ENCODE data around the gene C21orf58. TPM values are rescaled to one million over a fixed set of nuclear protein-coding genes. Genes with fewer than 3 reads are reported as not detected.

The C21orf58 gene
- total RNA-seq, 1 experiment from 2014 or later: 10.8 TPM

GRCh38 chr21:46322351-46323226 lies 1.1 kb downstream of the C21orf58 start (continued):
- TF ChIP-seq CTCF (IDR thresholded peaks at IDR 0.05 in 2 of 3, conservative IDR thresholded peaks at IDR 0.05 in 1 of 3; ENCODE audit: borderline replicate concordance in 1 of 3, insufficient read depth in 1 of 3, low read depth in 2 of 3, low read length in 2 of 3): no peak
- TF ChIP-seq ZNF274 (IDR thresholded peaks at IDR 0.05; ENCODE audit: low read depth, low read length): no peak
- no peak for TF ChIP-seq JUND (IDR thresholded peaks at IDR 0.05)
- no peak for TF ChIP-seq EGR1 (IDR thresholded peaks at IDR 0.05; ENCODE audit: low read depth)
- TF ChIP-seq POLR2A (IDR thresholded peaks at IDR 0.05; ENCODE audit: borderline replicate concordance, extremely low read depth, insufficient read depth, insufficient read length): no peak

- RAD21 ChIA-PET (ENCODE audit: low non-redundant PET in 1 of 2, low total read pairs in 2 of 2, uncharacterized antibody in 2 of 2, unreplicated experiment in 2 of 2): no interaction called here
- no peaks in the 10 kb centered on the region for H4K20me1 ChIP-seq (ENCODE audit: insufficient read depth)
- H3K4me1 ChIP-seq (ENCODE audit: control insufficient read depth in 1 of 2, insufficient read depth in 2 of 2, low read length in 2 of 2): peaks cover 15 to 29% of the 10 kb centered on the region in 2 experiments; a peak in 3 of 4 replicates
- POLR2A ChIA-PET: no interaction called here
- ATAC-seq: no peak
- intact Hi-C loops (cut with micrococcal nuclease): loop anchor here (10.0 kb wide), 1 partner anchor 346 kb away; no protein-coding TSS in a partner anchor
- H3K9ac ChIP-seq (ENCODE audit: low read length): no peak overlapping the region
- no peaks in the 10 kb centered on the region for H3K27me3 ChIP-seq (ENCODE audit: insufficient read depth, low read length)
- H3K36me3 ChIP-seq (ENCODE audit: control insufficient read depth in 1 of 2, insufficient read depth in 2 of 2, low read length in 2 of 2): no peaks in the 10 kb centered on the region
- CTCF ChIA-PET: no interaction called here
- H3K9me2 ChIP-seq (ENCODE audit: insufficient read depth): no peaks in the 10 kb centered on the region
- H3K9me3 ChIP-seq (ENCODE audit: control insufficient read depth in 1 of 2, insufficient read depth in 1 of 2, low read depth in 1 of 2, low read length in 2 of 2): no peaks in the 10 kb centered on the region
- no TSS peak for BruUV-seq (replicated peaks)
- H3K4me3 ChIP-seq (replicated peaks in 1 of 2; ENCODE audit: low read depth in 1 of 2, low read length in 2 of 2): no peak overlapping the region
- H3K79me2 ChIP-seq (ENCODE audit: insufficient read depth, low read length): peaks cover 24% of the 10 kb centered on the region
- no peak overlapping the region for H2AFZ ChIP-seq (ENCODE audit: low read depth, low read length, poor library complexity, severe bottlenecking)
- H3K27ac ChIP-seq (ENCODE audit: low read depth, low read length): no peak overlapping the region
- no peak overlapping the region for H3K4me2 ChIP-seq (ENCODE audit: low read length)
- DNase-seq (ENCODE audit: low read depth, low spot score): no peak
- no peak for TF ChIP-seq SP1 (IDR thresholded peaks at IDR 0.05; ENCODE audit: low read depth)
- TF ChIP-seq ATF3 (IDR thresholded peaks at IDR 0.05): no peak
- TF ChIP-seq POLR2AphosphoS5 (IDR thresholded peaks at IDR 0.05; ENCODE audit: low read depth, low read length): no peak
- TF ChIP-seq MAX (IDR thresholded peaks at IDR 0.05): no peak
- no peak for TF ChIP-seq ZBTB33 (IDR thresholded peaks at IDR 0.05; ENCODE audit: extremely low read depth, insufficient replicate concordance, low read length)
- TF ChIP-seq EZH2phosphoT487 (IDR thresholded peaks at IDR 0.05; ENCODE audit: borderline replicate concordance): no peak
- TF ChIP-seq JUND (IDR thresholded peaks at IDR 0.05): no peak
- no peak for TF ChIP-seq CBX3 (IDR thresholded peaks at IDR 0.05; ENCODE audit: low read depth)
- no peak for TF ChIP-seq ELF1 (IDR thresholded peaks at IDR 0.05; ENCODE audit: borderline replicate concordance, low read depth)
- TF ChIP-seq CTCF (IDR thresholded peaks at IDR 0.05 in 2 of 3, conservative IDR thresholded peaks at IDR 0.05 in 1 of 3; ENCODE audit: borderline replicate concordance in 1 of 3, insufficient read depth in 1 of 3, low read depth in 2 of 3, low read length in 2 of 3): no peak
- TF ChIP-seq POLR2A (IDR thresholded peaks at IDR 0.05; ENCODE audit: borderline replicate concordance, extremely low read depth, insufficient read depth, insufficient read length): no peak
- TF ChIP-seq CEBPB (IDR thresholded peaks at IDR 0.05; ENCODE audit: low read depth): no peak
- no peak for TF ChIP-seq ZNF274 (IDR thresholded peaks at IDR 0.05; ENCODE audit: low read depth, low read length)
- TF ChIP-seq ZFX (IDR thresholded peaks at IDR 0.05): no peak
- TF ChIP-seq SIN3A (IDR thresholded peaks at IDR 0.05; ENCODE audit: low read depth): no peak
- no peak for TF ChIP-seq RAD21 (IDR thresholded peaks at IDR 0.05; ENCODE audit: low read depth)
- no peak for TF ChIP-seq SRF (IDR thresholded peaks at IDR 0.05; ENCODE audit: low read depth)
These were observed 3.3 kb downstream of the C21orf58 start for GRCh38 chr21:46320331-46320801.
